Stomach (tissue), 9 donors: ENCODE measurements around the gene DLG2. TPM values are rescaled to one million over a fixed set of nuclear protein-coding genes. Genes with fewer than 3 reads are reported as not detected.

Experiments
- DNase-seq, 2 donors: peaks; one replicate each; pipeline versions ENCODE4 v3.0.0 to v3.0.0-alpha.2; 2013 to 2019
- H3K27ac ChIP-seq, 5 donors: fragments of 200-600 bp in 4 of 5; sonication (generic) in 4 of 5; one replicate each; pipeline ENCODE4 v1.5.1; 2013 to 2019; ENCODE audit warnings: mild to moderate bottlenecking in 1 of 5, moderate library complexity in 1 of 5
- H3K27me3 ChIP-seq, 3 donors: fragments of 200-600 bp; sonication (generic); one replicate each; pipeline ENCODE4 v1.5.1; 2017 to 2019; ENCODE audit warnings: mixed run types in 1 of 3
- H3K36me3 ChIP-seq, 4 donors: fragments of 200-600 bp; sonication (generic); 1 replicate in 3 of 4; 2 replicates in 1 of 4; pipeline ENCODE4 v1.5.1; 2016 to 2019
- H3K4me1 ChIP-seq, 4 donors: fragments of 200-600 bp; sonication (generic); one replicate each; pipeline ENCODE4 v1.5.1; 2016 to 2019
- H3K4me3 ChIP-seq, 4 donors: fragments of 200-600 bp; sonication (generic) in 3 of 4; one replicate each; pipeline ENCODE4 v1.5.1; 2016 to 2019; ENCODE audit warnings: mild to moderate bottlenecking in 1 of 4
- H3K9me3 ChIP-seq, 4 donors: fragments of 200-600 bp; sonication (generic); one replicate each; pipeline ENCODE4 v1.5.1; 2016 to 2019
- EP300 ChIP-seq: sonication (generic); formaldehyde crosslinking; IDR thresholded peaks from one replicate; pipeline ENCODE4 v1.6.1; 2017; ENCODE audit warnings: antibody characterized with exemption
- POLR2A ChIP-seq, 4 donors: fragments of 450-650 bp; IDR thresholded peaks; one replicate each; pipeline ENCODE4 v1.6.1; 2016; ENCODE audit warnings: antibody characterized with exemption in 4 of 4, control low read depth in 2 of 4, mild to moderate bottlenecking in 1 of 4, moderate library complexity in 1 of 4
- POLR2AphosphoS5 ChIP-seq, 3 donors: sonication (generic); formaldehyde crosslinking; IDR thresholded peaks; one replicate each; pipeline ENCODE4 v1.6.1; 2016; ENCODE audit warnings: antibody characterized with exemption in 3 of 3
- WGBS, 5 donors: extraction: QIAGEN DNeasy Blood & Tissue Kit in 3 of 5; methylation state at CpG; one replicate each; pipeline versions ENCODE4 v1.1.5 to v1.1.7; 2013 to 2018; 5-methylcytosine and 5-hydroxymethylcytosine counted together
- intact Hi-C: fragments of 100-400 bp; cut with DNase I; formaldehyde crosslinking; loops from one replicate; pipeline ENCODE4 v1.15.1; 2023; ENCODE audit warnings: low total_unique reads
- polyA plus RNA-seq, 3 donors: library from polyadenylated mRNA; stranded (reverse); fragments of 200-250 nt; gene quantifications; one replicate each; pipeline ENCODE4 v1.2.3, GENCODE V29; 2013
- total RNA-seq, 5 donors: library from RNA; depleted of rRNA; stranded (reverse); fragments of >200 nt; gene quantifications; one replicate each; pipeline versions ENCODE4 v1.1.0 to v1.2.3, GENCODE V29; 2014 to 2016
- TF ChIP-seq, protein P1 (sequence below), 7 experiments: fragments of 450-650 bp in 4 of 7; fragments of 200-600 bp in 3 of 7; sonication (generic) in 3 of 7; IDR thresholded peaks; one replicate each; pipeline ENCODE4 v1.5.1; 2016 to 2019; ENCODE audit warnings: antibody characterized with exemption in 7 of 7, control low read depth in 2 of 7, mild to moderate bottlenecking in 1 of 7
- donor health status: healthy with polysubstance abuse.
- donor health status: Bipolar disorder and iron deficiency.
- donor health status: healthy.

Gene DLG2
- total and polyA plus RNA-seq, 8 donors = 1.3 to 19.1 (median 3.5) TPM

DNA sequence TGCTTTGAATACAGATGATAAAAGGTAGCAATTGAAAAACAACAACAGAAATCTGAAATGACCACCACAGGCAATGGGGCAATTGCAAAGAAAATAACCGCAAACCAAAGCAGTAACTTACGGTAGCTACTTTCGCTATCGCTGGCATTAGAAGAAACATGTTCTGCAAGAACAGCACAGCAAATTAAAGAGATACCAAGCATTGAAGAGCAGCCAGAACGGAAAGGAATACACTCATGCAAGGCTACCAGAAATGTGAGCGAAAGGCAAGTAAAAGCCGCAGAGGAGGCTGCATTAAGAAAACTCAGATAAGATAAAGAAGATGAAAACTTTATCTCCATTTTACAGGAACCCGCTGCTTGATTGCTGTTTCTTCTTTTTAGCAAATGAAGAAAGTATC lies 2146.9 kb downstream of the DLG2 start:
- Histone ChIP-seq H3K27ac (no peak overlapping the region), H3K4me1 (no peaks in the 10 kb centered on the region), H3K4me3 (no peak overlapping the region), H3K9me3 (no peaks in the 10 kb centered on the region), H3K27me3 (no peaks in the 10 kb centered on the region), H3K36me3 (no peaks in the 10 kb centered on the region)
- no peak for DNase-seq
- 85 to 89% (median 88%) methylated on average over 8 of the region's 8 CpGs for WGBS, 5 donors
- TF ChIP-seq POLR2AphosphoS5 (IDR thresholded peaks at IDR 0.05) (no peak), EP300 (no peak), POLR2A (IDR thresholded peaks at IDR 0.05) (no peak)
- TF ChIP-seq, protein P1, sequence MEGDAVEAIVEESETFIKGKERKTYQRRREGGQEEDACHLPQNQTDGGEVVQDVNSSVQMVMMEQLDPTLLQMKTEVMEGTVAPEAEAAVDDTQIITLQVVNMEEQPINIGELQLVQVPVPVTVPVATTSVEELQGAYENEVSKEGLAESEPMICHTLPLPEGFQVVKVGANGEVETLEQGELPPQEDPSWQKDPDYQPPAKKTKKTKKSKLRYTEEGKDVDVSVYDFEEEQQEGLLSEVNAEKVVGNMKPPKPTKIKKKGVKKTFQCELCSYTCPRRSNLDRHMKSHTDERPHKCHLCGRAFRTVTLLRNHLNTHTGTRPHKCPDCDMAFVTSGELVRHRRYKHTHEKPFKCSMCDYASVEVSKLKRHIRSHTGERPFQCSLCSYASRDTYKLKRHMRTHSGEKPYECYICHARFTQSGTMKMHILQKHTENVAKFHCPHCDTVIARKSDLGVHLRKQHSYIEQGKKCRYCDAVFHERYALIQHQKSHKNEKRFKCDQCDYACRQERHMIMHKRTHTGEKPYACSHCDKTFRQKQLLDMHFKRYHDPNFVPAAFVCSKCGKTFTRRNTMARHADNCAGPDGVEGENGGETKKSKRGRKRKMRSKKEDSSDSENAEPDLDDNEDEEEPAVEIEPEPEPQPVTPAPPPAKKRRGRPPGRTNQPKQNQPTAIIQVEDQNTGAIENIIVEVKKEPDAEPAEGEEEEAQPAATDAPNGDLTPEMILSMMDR (IDR thresholded peaks at IDR 0.05) = no peak
- intact Hi-C loops = no loop called here

GRCh38 chr11:83477772-83478171 lies 2149.4 kb downstream of the DLG2 start:
- TF ChIP-seq EP300 = no peak
- no peak for TF ChIP-seq POLR2AphosphoS5 (IDR thresholded peaks at IDR 0.05)
- no peak for TF ChIP-seq POLR2A (IDR thresholded peaks at IDR 0.05)
- TF ChIP-seq, protein P1 (IDR thresholded peaks at IDR 0.05) = no peak
- intact Hi-C loops = no loop called here
- Histone ChIP-seq H3K36me3 (no peaks in the 10 kb centered on the region), H3K4me1 (no peaks in the 10 kb centered on the region), H3K27ac (no peak overlapping the region), H3K9me3 (no peaks in the 10 kb centered on the region), H3K27me3 (no peaks in the 10 kb centered on the region), H3K4me3 (no peak overlapping the region)
- DNase-seq = no peak

DNA sequence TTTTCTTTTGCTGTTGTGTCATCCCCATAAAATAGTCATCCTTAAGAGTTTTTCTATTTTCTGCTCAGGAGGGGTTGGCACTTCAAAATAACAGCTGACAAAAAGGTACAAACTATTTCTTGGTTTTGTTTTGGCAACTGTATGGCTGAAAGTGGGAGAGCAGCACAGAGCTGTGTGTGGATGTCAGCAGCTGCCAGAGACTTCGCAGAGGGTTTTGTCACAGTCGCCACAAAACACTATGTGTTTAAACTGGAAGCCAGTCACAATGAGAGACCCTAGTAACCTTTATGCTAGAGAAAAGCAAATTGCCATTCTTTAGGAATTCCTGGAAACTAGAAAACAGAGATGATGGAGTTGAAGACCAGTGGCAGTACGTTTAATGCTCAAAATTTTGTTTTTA lies 2151.4 kb downstream of the DLG2 start:
- no peaks in the 10 kb centered on the region for H3K9me3 ChIP-seq
- H3K4me1 ChIP-seq = no peaks in the 10 kb centered on the region
- H3K4me3 ChIP-seq = no peak overlapping the region
- no peaks in the 10 kb centered on the region for H3K27me3 ChIP-seq
- WGBS, 5 donors = 57 to 74% (median 63%) methylated on average over 3 of the region's 3 CpGs
- DNase-seq = no peak
- no peak overlapping the region for H3K27ac ChIP-seq
- intact Hi-C loops = no loop called here
- no peaks in the 10 kb centered on the region for H3K36me3 ChIP-seq
- TF ChIP-seq POLR2A (IDR thresholded peaks at IDR 0.05) = no peak
- TF ChIP-seq, protein P1 (IDR thresholded peaks at IDR 0.05) = no peak
- no peak for TF ChIP-seq POLR2AphosphoS5 (IDR thresholded peaks at IDR 0.05)
- TF ChIP-seq EP300 = no peak

- Histone ChIP-seq H3K27me3 (no peaks in the 10 kb centered on the region), H3K4me1 (no peaks in the 10 kb centered on the region), H3K4me3 (no peak overlapping the region), H3K36me3 (no peaks in the 10 kb centered on the region), H3K27ac (no peak overlapping the region), H3K9me3 (no peaks in the 10 kb centered on the region)
- DNase-seq = no peak
- WGBS, 5 donors = 77 to 87% (median 84%) methylated on average over 3 of the region's 3 CpGs
- TF ChIP-seq EP300 (no peak), POLR2AphosphoS5 (IDR thresholded peaks at IDR 0.05) (no peak)
- TF ChIP-seq, protein P1 (IDR thresholded peaks at IDR 0.05) = no peak
- intact Hi-C loops = no loop called here
These were observed 2153.4 kb downstream of the DLG2 start for GRCh38 chr11:83473743-83474142.
